Measurements from ENCODE around the gene UPF3A. TPM values are rescaled to one million over a fixed set of nuclear protein-coding genes. Genes with fewer than 3 reads are reported as not detected.

Gene UPF3A
- total and polyA plus RNA-seq, 2 of the 4 experiments (the other 2 are of a cell fraction): 11.7 to 51.6 TPM

DNA sequence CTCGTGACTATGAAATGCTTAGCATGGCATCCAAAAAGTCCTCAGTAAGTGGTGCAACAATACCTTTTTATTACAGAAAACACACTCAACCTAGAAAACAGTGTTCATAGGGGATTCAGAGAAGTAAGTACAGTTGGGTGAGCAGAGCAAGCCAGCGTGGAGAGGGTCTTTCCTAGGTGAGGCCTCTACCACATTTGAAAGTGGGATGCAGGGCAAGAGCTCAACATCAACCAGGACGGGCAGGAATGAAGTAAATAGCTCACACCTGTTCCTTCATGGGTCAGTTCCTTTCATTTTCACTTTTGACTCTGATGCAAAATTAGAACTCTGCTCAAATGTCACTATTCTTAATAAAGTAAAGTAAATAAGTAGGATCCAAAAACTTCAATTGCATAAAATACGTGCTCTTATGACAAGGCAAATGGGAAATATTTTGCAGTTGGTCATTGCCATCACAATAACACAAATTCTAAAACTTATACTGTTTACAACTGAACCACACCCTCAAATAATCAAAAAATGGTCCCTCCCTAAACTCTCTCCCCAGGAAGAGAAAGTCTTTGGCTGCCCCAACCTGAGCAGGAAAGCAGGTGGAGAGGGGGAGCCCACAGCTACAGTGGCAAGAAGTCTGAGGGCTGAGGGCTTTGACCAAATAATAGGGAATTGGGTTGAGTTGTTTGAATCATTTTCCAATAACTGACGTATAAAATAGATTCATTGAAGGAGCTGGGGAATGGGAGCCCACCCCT is 53.1 kb downstream of the UPF3A start:
- Histone ChIP-seq H3K79me1 (ENCODE audit: low read depth in 1 of 2, low read length in 2 of 2) (no peaks in the 10 kb centered on the region), H3K4ac (ENCODE audit: low read depth, low read length) (no peak overlapping the region), H3K4me1 (ENCODE audit: control insufficient read depth, insufficient read depth, low read length) (peaks cover 2% of the 10 kb centered on the region), H3K4me3 (ENCODE audit: insufficient read depth, low read depth, low read length) (no peak overlapping the region), H3K36me3 (ENCODE audit: control insufficient read depth, insufficient read depth, low read length) (no peaks in the 10 kb centered on the region), H2AFZ (replicated peaks; ENCODE audit: low read length, poor library complexity) (no peak overlapping the region), H2AK9ac (replicated peaks; ENCODE audit: low read depth, low read length, poor library complexity) (no peak overlapping the region), H3K18ac (ENCODE audit: low read depth, low read length) (no peak overlapping the region), H3K9me3 (ENCODE audit: control insufficient read depth, insufficient read depth, low read length) (no peaks in the 10 kb centered on the region), H3K9me1 (ENCODE audit: insufficient read depth, low read length) (no peaks in the 10 kb centered on the region; the same call in 1 of the 2 replicates), H4K91ac (ENCODE audit: insufficient read depth, low read depth, low read length) (no peak overlapping the region), H3K27ac (ENCODE audit: insufficient read depth, low read length) (no peak overlapping the region), H4K8ac (ENCODE audit: low read depth in 2 of 2, low read length in 2 of 2) (no peak overlapping the region), H3K14ac (replicated peaks; ENCODE audit: low read depth, low read length) (no peak overlapping the region), H2BK120ac (ENCODE audit: low read depth, low read length) (no peak overlapping the region), H3K9ac (ENCODE audit: low read depth, low read length) (no peak overlapping the region), H3K23ac (ENCODE audit: low read depth, low read length) (no peak overlapping the region), H3K56ac (ENCODE audit: extremely low read depth, insufficient read depth, low read length) (no peak overlapping the region), H4K20me1 (ENCODE audit: insufficient read depth, low read length) (no peaks in the 10 kb centered on the region), H4K5ac (ENCODE audit: low read depth, low read length) (no peak overlapping the region), H2BK15ac (ENCODE audit: low read depth, low read length) (no peak overlapping the region), H2AK5ac (ENCODE audit: low read depth, low read length) (no peak overlapping the region), H2BK5ac (ENCODE audit: low read depth, low read length, poor library complexity, severe bottlenecking) (no peak overlapping the region), H2BK20ac (ENCODE audit: low read depth, low read length) (no peak overlapping the region), H3K27me3 (ENCODE audit: control insufficient read depth, insufficient read depth, low read length) (no peaks in the 10 kb centered on the region), H3K4me2 (ENCODE audit: low read depth, low read length) (no peak overlapping the region; the same call in 1 of the 2 replicates)
- TF ChIP-seq MAFK (IDR thresholded peaks at IDR 0.05; ENCODE audit: low read depth, low read length): no peak
- TF ChIP-seq RCOR1 (IDR thresholded peaks at IDR 0.05; ENCODE audit: insufficient replicate concordance, low read length): no peak
- no peak for TF ChIP-seq MAZ (IDR thresholded peaks at IDR 0.05; ENCODE audit: borderline replicate concordance, low read depth, low read length)
- no peak for TF ChIP-seq BHLHE40 (IDR thresholded peaks at IDR 0.05; ENCODE audit: low read depth, low read length)
- TF ChIP-seq CEBPB (IDR thresholded peaks at IDR 0.05; ENCODE audit: low read depth, low read length): no peak
- TF ChIP-seq RFX5 (IDR thresholded peaks at IDR 0.05; ENCODE audit: low read depth, low read length): no peak
- no peak for TF ChIP-seq MXI1 (IDR thresholded peaks at IDR 0.05; ENCODE audit: borderline replicate concordance, low read depth, low read length)
- no peak for TF ChIP-seq CHD1 (IDR thresholded peaks at IDR 0.05; ENCODE audit: low read depth, low read length)
- TF ChIP-seq, protein P1, sequence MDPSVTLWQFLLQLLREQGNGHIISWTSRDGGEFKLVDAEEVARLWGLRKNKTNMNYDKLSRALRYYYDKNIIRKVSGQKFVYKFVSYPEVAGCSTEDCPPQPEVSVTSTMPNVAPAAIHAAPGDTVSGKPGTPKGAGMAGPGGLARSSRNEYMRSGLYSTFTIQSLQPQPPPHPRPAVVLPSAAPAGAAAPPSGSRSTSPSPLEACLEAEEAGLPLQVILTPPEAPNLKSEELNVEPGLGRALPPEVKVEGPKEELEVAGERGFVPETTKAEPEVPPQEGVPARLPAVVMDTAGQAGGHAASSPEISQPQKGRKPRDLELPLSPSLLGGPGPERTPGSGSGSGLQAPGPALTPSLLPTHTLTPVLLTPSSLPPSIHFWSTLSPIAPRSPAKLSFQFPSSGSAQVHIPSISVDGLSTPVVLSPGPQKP (IDR thresholded peaks at IDR 0.05; ENCODE audit: borderline replicate concordance, low read depth, low read length): no peak
- no peak for TF ChIP-seq CTCF (conservative IDR thresholded peaks at IDR 0.05; ENCODE audit: low read depth, low read length)
- no peak for TF ChIP-seq FOS (IDR thresholded peaks at IDR 0.05; ENCODE audit: low read depth, low read length)
- no peak for TF ChIP-seq NFE2L2 (IDR thresholded peaks at IDR 0.05; ENCODE audit: low read depth, low read length)
- TF ChIP-seq USF2 (IDR thresholded peaks at IDR 0.05; ENCODE audit: low read depth, low read length): no peak
- TF ChIP-seq POLR2A (IDR thresholded peaks at IDR 0.05; ENCODE audit: low read depth, low read length): no peak
- TF ChIP-seq SMC3 (IDR thresholded peaks at IDR 0.05; ENCODE audit: low read depth, low read length): no peak
- no peak for TF ChIP-seq RAD21 (IDR thresholded peaks at IDR 0.05; ENCODE audit: low read length)
- dilution Hi-C loops (cut with HindIII; ENCODE audit: low sequenced_read_pairs, unreplicated experiment) (no loop called here), in situ Hi-C loops (cut with MboI; ENCODE audit: low sequenced_read_pairs) (no loop called here), intact Hi-C loops (cut with micrococcal nuclease) (no loop called here)
- ChIA-PET CTCF (no interaction called here), POLR2A (ENCODE audit: unreplicated experiment) (no interaction called here)
- no TSS peak for BruUV-seq (replicated peaks)
- whole genome bisulfite sequencing, 2 experiments (ENCODE audit: extremely low coverage in 2 of 2, insufficient read length in 1 of 2): 60% methylated on average over 1 of the region's 5 CpGs; no CpG with 5 or more reads in 1 of the 2 experiments
- ATAC-seq (ENCODE audit: low read depth) (no peak), DNase-seq (no peak)
